GM12892 (cell line): ENCODE measurements around the gene ITGA7.

Experiments
- POLR2A ChIP-seq: IDR thresholded peaks from 2 replicates; pipeline ENCODE4 v1.6.1; 2011; ENCODE audit warnings: low read depth, low read length, control low read depth
- TAF1 ChIP-seq: IDR thresholded peaks from 2 replicates; pipeline ENCODE4 v1.6.1; 2011; ENCODE audit warnings: low read depth, mild to moderate bottlenecking, control low read depth, low read length, borderline replicate concordance

DNA sequence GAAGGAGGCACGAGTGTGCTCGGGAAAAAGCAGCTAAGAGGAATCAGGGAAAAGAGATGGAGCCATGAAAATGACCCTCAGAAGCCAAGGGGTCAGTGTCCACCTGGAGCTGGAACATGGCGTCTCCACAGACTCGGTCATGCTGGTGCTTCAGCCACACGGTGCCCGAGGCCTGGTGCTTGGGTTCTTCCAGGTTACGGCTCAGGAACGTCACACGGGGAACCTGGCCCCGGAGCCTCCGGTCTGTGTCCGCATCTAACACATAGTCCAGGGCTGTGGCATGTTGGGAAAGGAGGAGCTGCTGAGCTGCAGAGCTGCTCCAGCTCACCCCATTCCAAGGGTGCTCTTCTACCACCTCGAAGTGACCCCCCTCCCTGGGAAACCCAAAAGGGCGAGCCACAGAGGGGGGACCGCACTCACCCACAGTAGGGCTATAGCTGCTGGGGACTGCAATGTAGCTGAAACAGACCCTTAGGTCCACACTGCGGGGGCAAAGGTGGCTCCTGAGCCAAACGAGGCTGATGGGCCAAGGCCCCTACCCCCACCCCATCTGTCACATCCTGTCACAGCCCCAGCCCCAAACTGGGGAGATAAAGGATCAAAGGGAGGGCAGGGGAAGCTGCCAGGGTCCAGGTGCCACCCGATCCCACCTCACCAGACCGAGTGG, 10.8 kb downstream of the ITGA7 start:
- TF ChIP-seq TAF1 (no peak), POLR2A (no peak)
